Kidney (tissue), 14 donors: ENCODE measurements around the gene TNKS1BP1. TPM values are rescaled to one million over a fixed set of nuclear protein-coding genes. Genes with fewer than 3 reads are reported as not detected.

Experiments
- DNase-seq, 5 donors: peaks; one replicate each; pipeline ENCODE4 v3.0.0-alpha.2; 2013 to 2020
- FAIRE-seq: peaks from 2 replicates; lab custom pipeline; 2012; peaks lifted over from hg19 to GRCh38; lab: Jason Lieb, UNC
- H3K27ac ChIP-seq, 2 donors: one replicate each; pipeline ENCODE4 v1.7.0; 2013; ENCODE audit warnings: low read depth in 2 of 2, low read length in 2 of 2, inconsistent platforms in 1 of 2
- H3K27me3 ChIP-seq: one replicate; pipeline ENCODE4 v1.7.1; 2013; ENCODE audit warnings: low read length, inconsistent platforms; ENCODE audit not compliant: control insufficient read depth, insufficient read depth
- H3K36me3 ChIP-seq, 3 donors: one replicate each; pipeline versions ENCODE4 v1.7.0 to v1.7.1; 2013; ENCODE audit warnings: low read length in 3 of 3, control low read depth in 1 of 3, inconsistent platforms in 1 of 3; ENCODE audit not compliant: insufficient read depth in 3 of 3, control insufficient read depth in 2 of 3
- H3K4me1 ChIP-seq, 3 donors: one replicate each; pipeline versions ENCODE4 v1.7.0 to v1.7.1; 2013; ENCODE audit warnings: low read length in 3 of 3, inconsistent platforms in 1 of 3, low read depth in 1 of 3; ENCODE audit not compliant: control insufficient read depth in 2 of 3, insufficient read depth in 2 of 3
- H3K4me3 ChIP-seq, 3 donors: one replicate each; pipeline versions ENCODE4 v1.7.0 to v1.8.1; 2013; ENCODE audit warnings: low read length in 3 of 3, control low read depth in 1 of 3, inconsistent platforms in 1 of 3
- H3K9ac ChIP-seq, 3 donors: one replicate each; pipeline versions ENCODE4 v1.7.0 to v1.7.1; 2013; ENCODE audit warnings: low read length in 3 of 3, control low read depth in 1 of 3, inconsistent platforms in 1 of 3
- H3K9me3 ChIP-seq, 3 donors: one replicate each; pipeline versions ENCODE4 v1.7.0 to v1.7.1; 2013; ENCODE audit warnings: low read length in 3 of 3, control low read depth in 1 of 3, inconsistent platforms in 1 of 3; ENCODE audit not compliant: control insufficient read depth in 2 of 3, insufficient read depth in 1 of 3
- intact Hi-C: fragments of 100-400 bp; cut with DNase I; formaldehyde crosslinking; loops from one replicate; pipeline ENCODE4 v1.11.1; 2022
- polyA plus RNA-seq: library from polyadenylated mRNA; stranded (reverse); fragments of 350-450 nt; fragmentation: Illumina TruSeq; extraction: RNeasy Lipid Tissue Mini Kit (QIAGEN cat#74804); gene quantifications from one replicate; pipeline ENCODE4 v1.2.3, GENCODE V29; 2014; ENCODE audit warnings: low read depth, low replicate concordance; ENCODE audit not compliant: insufficient read depth
- total RNA-seq: library from RNA; stranded (reverse); fragmentation: NEBNext Ultra II Directional; extraction: Animal tissue kit (Norgen Biotek cat#: 25700); gene quantifications from one replicate; pipeline ENCODE4 v1.2.1, GENCODE V29; 2021
- TF ChIP-seq, protein P1 (sequence below): IDR thresholded peaks from 3 replicates; pipeline ENCODE4 v1.5.1; 2012; ENCODE audit warnings: mild to moderate bottlenecking, moderate library complexity, borderline replicate concordance; ENCODE audit not compliant: insufficient read depth; ENCODE audit errors: extremely low read depth
- donor health status: control.
- donor health status: control.
- donor health status: control.
- donor health status: control.
- donor health status: control.
- donor health status: DM: yes; HTN: yes; CAD: no.
- donor health status: Normal renal cell carcinoma (clear cell type).

TNKS1BP1 gene
- total and polyA plus RNA-seq, 2 donors from 2014 or later = 53.3 to 206 TPM

GRCh38 chr11:57358991-57359390 lies 34.2 kb upstream of the TNKS1BP1 start:
- Histone ChIP-seq H3K4me3 (no peak overlapping the region), H3K27me3 (no peaks in the 10 kb centered on the region), H3K9ac (no peak overlapping the region), H3K4me1 (no peaks in the 10 kb centered on the region), H3K27ac (no peak overlapping the region), H3K36me3 (no peaks in the 10 kb centered on the region), H3K9me3 (no peaks in the 10 kb centered on the region)
- intact Hi-C loops = no loop called here
- TF ChIP-seq, protein P1, sequence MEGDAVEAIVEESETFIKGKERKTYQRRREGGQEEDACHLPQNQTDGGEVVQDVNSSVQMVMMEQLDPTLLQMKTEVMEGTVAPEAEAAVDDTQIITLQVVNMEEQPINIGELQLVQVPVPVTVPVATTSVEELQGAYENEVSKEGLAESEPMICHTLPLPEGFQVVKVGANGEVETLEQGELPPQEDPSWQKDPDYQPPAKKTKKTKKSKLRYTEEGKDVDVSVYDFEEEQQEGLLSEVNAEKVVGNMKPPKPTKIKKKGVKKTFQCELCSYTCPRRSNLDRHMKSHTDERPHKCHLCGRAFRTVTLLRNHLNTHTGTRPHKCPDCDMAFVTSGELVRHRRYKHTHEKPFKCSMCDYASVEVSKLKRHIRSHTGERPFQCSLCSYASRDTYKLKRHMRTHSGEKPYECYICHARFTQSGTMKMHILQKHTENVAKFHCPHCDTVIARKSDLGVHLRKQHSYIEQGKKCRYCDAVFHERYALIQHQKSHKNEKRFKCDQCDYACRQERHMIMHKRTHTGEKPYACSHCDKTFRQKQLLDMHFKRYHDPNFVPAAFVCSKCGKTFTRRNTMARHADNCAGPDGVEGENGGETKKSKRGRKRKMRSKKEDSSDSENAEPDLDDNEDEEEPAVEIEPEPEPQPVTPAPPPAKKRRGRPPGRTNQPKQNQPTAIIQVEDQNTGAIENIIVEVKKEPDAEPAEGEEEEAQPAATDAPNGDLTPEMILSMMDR = no peak
- FAIRE-seq (no peak), DNase-seq (no peak)

GRCh38 chr11:57358543-57358961 lies 33.8 kb upstream of the TNKS1BP1 start:
- Histone ChIP-seq H3K36me3 (no peaks in the 10 kb centered on the region), H3K4me1 (no peaks in the 10 kb centered on the region), H3K4me3 (no peak overlapping the region), H3K9me3 (no peaks in the 10 kb centered on the region), H3K9ac (no peak overlapping the region), H3K27ac (no peak overlapping the region), H3K27me3 (no peaks in the 10 kb centered on the region)
- no peak for FAIRE-seq
- no peak for DNase-seq
- TF ChIP-seq, protein P1 = no peak
- intact Hi-C loops = no loop called here

DNA sequence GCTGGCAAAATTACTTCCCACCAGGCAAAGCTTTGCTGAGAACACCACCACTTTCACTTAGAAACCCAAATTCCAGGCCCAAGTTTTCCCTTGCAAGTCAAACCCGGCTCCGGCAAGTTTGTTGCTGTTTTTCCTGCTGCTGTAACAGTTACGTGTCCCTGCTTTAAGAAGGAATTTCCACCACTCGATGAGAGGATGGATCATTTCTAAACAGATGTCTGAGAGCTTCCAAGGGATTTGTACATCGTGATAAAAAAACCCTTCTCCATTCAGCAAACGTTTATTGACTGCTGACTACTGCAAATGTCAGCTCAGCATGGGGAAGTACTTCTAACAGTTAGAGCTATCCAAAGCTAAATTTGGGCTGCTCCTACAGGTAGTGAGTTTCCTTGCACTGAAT lies 33.1 kb upstream of the TNKS1BP1 start:
- intact Hi-C loops = no loop called here

More for the DNA sequence above, 33.1 kb upstream of the TNKS1BP1 start:
- DNase-seq (no peak), FAIRE-seq (no peak)
- Histone ChIP-seq H3K9me3 (no peaks in the 10 kb centered on the region), H3K27ac (no peak overlapping the region), H3K4me1 (no peaks in the 10 kb centered on the region), H3K27me3 (no peaks in the 10 kb centered on the region), H3K4me3 (no peak overlapping the region), H3K9ac (no peak overlapping the region), H3K36me3 (no peaks in the 10 kb centered on the region)
- TF ChIP-seq, protein P1 = no peak
